Right cardiac atrium (tissue), 5 donors: Measurements from ENCODE around the gene THNSL1. TPM values are rescaled to one million over a fixed set of nuclear protein-coding genes. Genes with fewer than 3 reads are reported as not detected.

Experiments used
- ATAC-seq, 2 donors: fragments of 200-7000 bp; cut with Tn5 transposase; one replicate each; pipeline versions ENCODE4 v1.8.0 to v1.9.1; 2020; ENCODE audit warnings: moderate library complexity in 2 of 2, mild to moderate bottlenecking in 1 of 2
- DNase-seq, 3 donors: peaks; one replicate each; pipeline ENCODE4 v3.0.0-alpha.2; 2020
- H3K27ac ChIP-seq: one replicate; pipeline ENCODE4 v1.5.1; 2013; ENCODE audit warnings: mild to moderate bottlenecking, low read length, control low read depth, moderate library complexity
- H3K27me3 ChIP-seq: one replicate; pipeline ENCODE4 v1.6.1; 2013; ENCODE audit not compliant: control insufficient read depth, insufficient read depth
- H3K4me1 ChIP-seq: one replicate; pipeline ENCODE4 v1.6.1; 2013; ENCODE audit warnings: low read length; ENCODE audit not compliant: control insufficient read depth, insufficient read depth
- H3K4me3 ChIP-seq: one replicate; pipeline ENCODE4 v1.5.1; 2013; ENCODE audit warnings: low read length, control low read depth
- H3K9me3 ChIP-seq: one replicate; pipeline ENCODE4 v1.6.1; 2013; ENCODE audit warnings: low read length; ENCODE audit not compliant: control insufficient read depth
- WGBS: extraction: QIAGEN DNeasy Blood & Tissue Kit; methylation state at CpG from one replicate; pipeline ENCODE4 v1.1.7; 2013; 5-methylcytosine and 5-hydroxymethylcytosine counted together
- intact Hi-C, 4 donors: fragments of 100-400 bp; cut with DNase I; formaldehyde crosslinking; loops; one replicate each; pipeline versions ENCODE4 v1.11.0 to v1.14.0; 2022 to 2023
- polyA plus RNA-seq: library from polyadenylated mRNA; stranded (reverse); fragments of 200-250 nt; gene quantifications from one replicate; pipeline ENCODE4 v1.2.3, GENCODE V29; 2013
- total RNA-seq, 4 donors: library from RNA; stranded (reverse); fragmentation: NEBNext Ultra II Directional; extraction: Animal tissue kit (Norgen Biotek cat#: 25700); gene quantifications; one replicate each; pipeline ENCODE4 v1.2.1, GENCODE V29; 2021
- donor health status: healthy with polysubstance abuse.
- donor health status: DM: no; HTN: yes; CAD: no.
- donor health status: DM: no; HTN: no; CAD: no.
- donor health status: DM: no; HTN: yes; CAD: no; lungs with severe emphysema.
- donor health status: DM: yes; HTN: yes; CAD: no.

The THNSL1 gene
- total and polyA plus RNA-seq, 5 donors: 1.9 to 4.6 (median 3.3) TPM

DNA sequence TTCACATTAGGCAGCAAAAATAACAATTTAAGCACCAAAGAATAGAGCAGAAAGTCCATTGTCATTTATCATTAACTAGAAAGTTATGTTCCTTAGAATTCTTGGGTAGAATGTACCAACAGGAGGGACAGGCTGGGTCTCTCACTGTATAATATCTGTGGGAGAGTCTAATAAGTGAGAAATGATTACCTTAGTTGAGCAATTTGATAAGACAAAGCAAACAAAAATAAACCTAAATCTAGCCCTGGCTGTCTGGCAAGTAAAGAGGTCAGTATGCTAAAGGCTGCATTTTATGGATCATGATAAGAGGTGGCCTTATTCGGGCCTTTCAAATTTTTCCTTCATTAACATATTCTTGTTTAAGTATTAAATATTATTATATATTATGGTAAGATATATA lies 35.6 kb downstream of the THNSL1 start:
- Histone ChIP-seq H3K27me3 (no peaks in the 10 kb centered on the region), H3K27ac (no peak overlapping the region), H3K4me3 (no peak overlapping the region), H3K4me1 (no peaks in the 10 kb centered on the region), H3K9me3 (no peaks in the 10 kb centered on the region)
- no peak for ATAC-seq
- WGBS: 92% methylated on average over 1 of the region's 1 CpG
- DNase-seq: no peak
- intact Hi-C loops: no loop called here

DNA sequence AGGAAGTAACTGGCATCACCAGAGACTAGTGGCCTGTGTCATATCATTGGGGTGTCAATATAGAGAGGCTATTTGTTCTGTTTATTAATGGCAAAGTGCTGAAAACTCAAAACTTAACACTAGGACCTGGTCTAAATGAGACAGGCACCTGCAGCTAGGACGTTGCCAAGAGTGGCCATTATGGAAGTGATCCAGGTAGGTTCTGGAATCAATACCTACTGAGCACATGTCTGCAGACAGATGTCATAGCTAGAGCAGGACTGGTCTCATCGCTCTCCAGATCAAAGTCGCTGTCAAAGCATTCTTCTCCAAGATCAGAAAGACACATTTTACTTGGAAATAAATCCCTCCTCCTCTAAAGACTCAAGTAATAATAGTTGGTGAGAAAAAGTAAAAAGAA lies 40.3 kb downstream of the THNSL1 start:
- DNase-seq: no peak
- no peak overlapping the region for H3K4me3 ChIP-seq
- H3K4me1 ChIP-seq: no peaks in the 10 kb centered on the region
- no peaks in the 10 kb centered on the region for H3K27me3 ChIP-seq
- ATAC-seq: no peak
- H3K27ac ChIP-seq: no peak overlapping the region
- WGBS: 85% methylated on average over 3 of the region's 3 CpGs
- no peaks in the 10 kb centered on the region for H3K9me3 ChIP-seq
- intact Hi-C loops: no loop called here

DNA sequence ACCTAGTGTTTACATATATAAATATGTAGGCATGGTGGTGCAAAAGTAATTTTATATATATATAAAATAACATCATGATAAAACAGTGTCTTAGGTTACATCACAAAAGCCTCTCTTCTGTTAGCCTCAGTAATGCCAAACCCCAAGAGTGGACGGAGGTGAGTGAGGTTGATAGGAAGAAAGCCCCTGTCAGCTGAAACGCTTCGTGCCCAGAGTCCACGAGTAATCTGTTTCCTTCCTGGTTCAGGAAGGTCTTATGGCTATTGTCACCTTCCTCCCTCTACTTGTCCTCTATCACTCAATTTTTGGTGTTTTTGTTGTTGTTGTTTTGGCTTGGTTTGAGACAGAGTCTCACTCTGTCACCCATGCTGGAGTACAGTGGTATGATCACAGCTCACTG lies 41.5 kb downstream of the THNSL1 start:
- no peaks in the 10 kb centered on the region for H3K27me3 ChIP-seq
- H3K9me3 ChIP-seq: no peaks in the 10 kb centered on the region
- WGBS: 51% methylated on average over 4 of the region's 4 CpGs
- no peak overlapping the region for H3K27ac ChIP-seq
- DNase-seq (no peak), ATAC-seq (no peak)
- no peaks in the 10 kb centered on the region for H3K4me1 ChIP-seq
- H3K4me3 ChIP-seq: no peak overlapping the region
- intact Hi-C loops: no loop called here

DNA sequence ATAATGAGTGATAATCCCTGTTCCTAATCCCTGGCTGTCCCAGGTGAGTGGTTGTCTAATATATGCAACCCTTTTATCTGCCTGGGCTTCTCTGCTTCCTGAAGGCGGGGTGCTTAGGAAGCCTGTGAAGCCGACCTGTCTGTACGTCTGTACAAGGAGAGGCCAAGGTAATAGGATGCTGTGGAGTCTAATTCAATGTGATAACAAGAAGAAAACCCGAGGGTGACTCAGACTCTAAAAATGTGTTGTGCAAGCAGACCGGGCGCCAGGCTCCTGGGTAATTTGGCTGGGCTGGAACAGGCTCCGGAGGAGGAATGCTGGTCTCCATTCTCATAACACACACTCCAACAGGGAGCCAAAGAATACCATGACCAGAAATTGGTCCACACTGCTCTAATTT lies 43.6 kb downstream of the THNSL1 start:
- H3K27me3 ChIP-seq: no peaks in the 10 kb centered on the region
- H3K4me3 ChIP-seq: no peak overlapping the region
- no peaks in the 10 kb centered on the region for H3K9me3 ChIP-seq
- H3K4me1 ChIP-seq: no peaks in the 10 kb centered on the region
- no peak overlapping the region for H3K27ac ChIP-seq
- 45% methylated on average over 7 of the region's 7 CpGs for WGBS
- intact Hi-C loops: no loop called here
- DNase-seq: peak; percentile 45 to 74 (median 73)
- peak; percentile 59 to 82 for ATAC-seq

DNA sequence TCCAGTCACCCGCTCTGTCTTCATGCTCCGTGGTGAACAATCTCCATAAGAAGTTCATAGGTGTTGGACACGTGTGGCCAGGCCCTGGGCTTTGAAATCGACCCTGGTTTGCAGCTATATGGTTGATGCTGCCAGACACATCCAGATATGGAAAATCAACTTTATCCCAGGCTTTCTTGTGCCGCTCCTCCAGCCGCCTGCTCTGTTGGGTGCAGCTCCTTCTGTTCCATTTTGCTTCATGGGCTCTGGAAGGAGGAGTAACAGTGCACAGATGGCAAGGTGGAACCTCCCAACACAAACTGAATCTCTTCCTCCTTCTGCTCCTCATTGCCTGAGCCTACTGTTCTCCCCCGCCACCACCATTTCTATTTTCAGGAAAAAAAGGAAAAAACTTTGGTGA lies 44.7 kb downstream of the THNSL1 start:
- DNase-seq (no peak), ATAC-seq (no peak)
- Histone ChIP-seq H3K4me3 (no peak overlapping the region), H3K4me1 (no peaks in the 10 kb centered on the region), H3K9me3 (no peaks in the 10 kb centered on the region), H3K27ac (no peak overlapping the region), H3K27me3 (no peaks in the 10 kb centered on the region)
- intact Hi-C loops: no loop called here
- 99% methylated on average over 7 of the region's 7 CpGs for WGBS

DNA sequence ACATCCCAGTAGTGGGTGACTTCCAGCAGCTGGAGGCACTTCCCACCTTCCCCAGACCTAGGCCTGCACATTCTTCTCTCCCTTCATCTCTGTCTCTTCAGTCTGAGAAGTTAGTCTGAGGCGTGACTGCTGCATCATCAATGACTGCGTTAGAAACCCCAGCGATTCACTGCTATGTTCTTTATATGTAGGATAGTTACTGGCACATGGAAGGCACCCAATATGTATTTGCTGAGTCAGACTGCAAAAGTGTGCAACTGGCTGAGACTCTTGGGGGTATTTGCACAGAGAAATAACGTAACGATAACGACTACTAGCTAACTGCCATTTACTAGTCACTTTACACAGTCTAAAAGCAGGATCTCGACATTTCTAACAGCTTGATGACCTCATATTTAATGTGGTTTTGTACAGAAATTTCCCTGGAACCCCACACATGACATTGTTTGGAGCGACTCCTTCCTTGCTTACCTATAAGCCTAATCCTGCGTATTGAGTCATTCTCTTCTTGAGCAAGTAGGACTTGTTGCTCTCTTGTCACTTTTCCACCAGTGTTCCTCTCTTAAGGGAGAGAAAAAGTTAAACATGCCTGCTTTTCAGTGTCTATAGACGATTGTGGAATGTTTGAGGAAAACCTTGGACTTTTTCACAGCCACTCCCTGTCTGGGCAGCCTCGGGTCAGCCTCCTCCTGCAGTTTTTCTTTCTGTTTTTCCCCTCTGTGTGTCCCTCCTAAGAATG lies 45.5 kb downstream of the THNSL1 start:
- Histone ChIP-seq H3K27ac (no peak overlapping the region), H3K4me1 (no peaks in the 10 kb centered on the region), H3K9me3 (no peaks in the 10 kb centered on the region), H3K4me3 (no peak overlapping the region), H3K27me3 (no peaks in the 10 kb centered on the region)
- DNase-seq: no peak
- ATAC-seq: peak in 1 of 2 donors; percentile 42
- intact Hi-C loops: no loop called here
- WGBS: 78% methylated on average over 11 of the region's 11 CpGs

DNA sequence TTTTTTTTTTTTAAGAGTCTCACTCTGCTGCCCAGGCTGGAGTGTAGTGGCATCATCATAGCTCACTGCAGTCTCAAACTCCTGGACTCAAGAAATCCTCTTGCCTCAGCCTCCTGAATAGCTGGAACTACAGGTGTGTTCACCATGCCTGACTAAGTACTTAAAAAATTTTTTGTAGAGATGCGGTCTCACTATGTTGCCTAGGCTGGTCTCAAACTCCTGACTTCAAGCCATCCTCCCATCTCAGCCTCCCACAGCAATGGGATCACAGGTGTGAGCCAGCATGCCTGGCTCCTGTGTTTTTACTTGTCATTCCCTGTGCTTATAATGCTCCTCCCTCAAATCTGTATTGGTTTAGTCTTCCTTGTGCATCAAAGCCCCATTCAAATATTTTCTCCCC lies 46.7 kb downstream of the THNSL1 start:
- WGBS: 98% methylated on average over 1 of the region's 1 CpG
- H3K4me1 ChIP-seq: no peaks in the 10 kb centered on the region
- no peak for DNase-seq
- intact Hi-C loops: no loop called here
- no peak overlapping the region for H3K4me3 ChIP-seq
- H3K27me3 ChIP-seq: no peaks in the 10 kb centered on the region
- H3K27ac ChIP-seq: no peak overlapping the region
- H3K9me3 ChIP-seq: no peaks in the 10 kb centered on the region
- ATAC-seq: no peak

DNA sequence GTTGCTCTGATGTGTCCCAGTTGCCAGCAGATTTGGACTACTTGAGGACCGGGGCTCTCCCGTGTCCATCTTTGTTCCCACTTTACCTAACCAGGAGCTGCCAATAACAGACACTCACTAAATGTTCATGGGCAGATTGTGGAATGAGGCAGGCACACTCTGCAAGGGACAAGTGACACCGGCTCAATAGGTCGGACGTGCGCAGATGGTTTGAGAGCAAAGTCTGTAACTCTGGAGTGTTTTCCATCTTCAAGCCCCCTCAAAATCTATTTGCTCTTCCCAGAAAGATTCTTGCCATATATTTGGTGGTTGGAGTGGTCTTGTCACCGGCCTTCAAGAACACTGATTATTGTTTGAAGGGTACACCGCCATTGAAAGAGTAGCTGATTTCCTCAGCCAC lies 47.2 kb downstream of the THNSL1 start:
- H3K4me3 ChIP-seq: no peak overlapping the region
- H3K9me3 ChIP-seq: no peaks in the 10 kb centered on the region
- no peak for DNase-seq
- no peaks in the 10 kb centered on the region for H3K27me3 ChIP-seq
- intact Hi-C loops: no loop called here
- no peak for ATAC-seq
- no peaks in the 10 kb centered on the region for H3K4me1 ChIP-seq
- H3K27ac ChIP-seq: no peak overlapping the region
- WGBS: 96% methylated on average over 8 of the region's 8 CpGs

DNA sequence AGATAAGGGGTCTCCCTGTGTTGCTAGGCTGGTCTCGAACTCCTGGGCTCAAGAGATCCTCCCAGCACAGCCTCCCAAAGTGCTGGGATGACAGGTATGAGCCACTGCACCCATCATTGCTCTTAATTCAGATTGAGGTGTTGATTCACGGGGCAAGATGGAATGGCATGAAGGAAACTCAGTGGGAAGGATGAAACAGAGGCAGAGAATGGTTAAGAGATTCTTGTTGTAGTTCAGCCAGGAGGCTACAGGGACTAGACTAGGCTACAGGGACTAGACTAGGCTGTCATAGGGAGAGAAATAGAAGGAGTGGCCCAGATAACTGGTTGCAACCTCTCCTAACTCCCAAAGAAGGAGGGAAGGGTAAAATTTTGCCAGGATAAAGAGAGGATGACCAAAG lies 48.0 kb downstream of the THNSL1 start:
- 92% methylated on average over 2 of the region's 2 CpGs for WGBS
- H3K4me1 ChIP-seq: no peaks in the 10 kb centered on the region
- ATAC-seq (no peak), DNase-seq (no peak)
- H3K4me3 ChIP-seq: no peak overlapping the region
- H3K27ac ChIP-seq: no peak overlapping the region
- intact Hi-C loops: no loop called here
- H3K27me3 ChIP-seq: no peaks in the 10 kb centered on the region
- no peaks in the 10 kb centered on the region for H3K9me3 ChIP-seq

DNA sequence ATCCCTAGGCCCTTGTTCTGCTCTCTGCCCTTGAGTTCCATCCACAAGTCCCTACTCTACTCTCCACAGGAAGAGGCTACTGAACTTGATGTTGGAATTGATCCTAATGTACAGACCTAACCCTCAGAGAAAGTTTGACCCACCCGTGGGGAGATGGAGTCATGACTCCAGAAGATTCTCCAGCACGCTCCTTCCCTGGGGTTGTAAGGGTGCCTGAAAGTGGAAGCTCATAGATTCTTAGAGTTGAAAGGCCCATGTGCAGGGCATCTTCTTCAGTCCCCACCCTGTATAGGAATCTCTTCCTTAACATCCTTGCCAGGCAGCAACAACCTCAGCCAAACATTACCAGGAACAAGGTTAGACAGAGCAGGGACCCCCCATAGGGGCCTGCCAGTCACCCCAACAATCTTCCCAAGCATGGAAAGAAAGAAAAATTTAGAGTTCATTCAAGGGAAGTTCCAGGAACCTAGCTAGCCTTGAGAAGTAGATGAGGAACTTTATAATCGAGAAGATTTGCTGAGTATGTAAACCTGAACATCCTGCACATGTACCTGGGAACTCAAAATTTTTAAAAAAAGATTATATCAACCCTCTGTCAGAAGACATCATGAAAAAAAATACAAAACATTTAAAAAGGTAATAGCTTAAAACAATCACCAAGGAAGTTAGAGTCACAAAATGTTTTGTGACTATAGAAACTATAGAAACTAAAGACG lies 49.5 kb downstream of the THNSL1 start:
- intact Hi-C loops: no loop called here
- H3K4me3 ChIP-seq: no peak overlapping the region
- WGBS: 91% methylated on average over 4 of the region's 4 CpGs

DNA sequence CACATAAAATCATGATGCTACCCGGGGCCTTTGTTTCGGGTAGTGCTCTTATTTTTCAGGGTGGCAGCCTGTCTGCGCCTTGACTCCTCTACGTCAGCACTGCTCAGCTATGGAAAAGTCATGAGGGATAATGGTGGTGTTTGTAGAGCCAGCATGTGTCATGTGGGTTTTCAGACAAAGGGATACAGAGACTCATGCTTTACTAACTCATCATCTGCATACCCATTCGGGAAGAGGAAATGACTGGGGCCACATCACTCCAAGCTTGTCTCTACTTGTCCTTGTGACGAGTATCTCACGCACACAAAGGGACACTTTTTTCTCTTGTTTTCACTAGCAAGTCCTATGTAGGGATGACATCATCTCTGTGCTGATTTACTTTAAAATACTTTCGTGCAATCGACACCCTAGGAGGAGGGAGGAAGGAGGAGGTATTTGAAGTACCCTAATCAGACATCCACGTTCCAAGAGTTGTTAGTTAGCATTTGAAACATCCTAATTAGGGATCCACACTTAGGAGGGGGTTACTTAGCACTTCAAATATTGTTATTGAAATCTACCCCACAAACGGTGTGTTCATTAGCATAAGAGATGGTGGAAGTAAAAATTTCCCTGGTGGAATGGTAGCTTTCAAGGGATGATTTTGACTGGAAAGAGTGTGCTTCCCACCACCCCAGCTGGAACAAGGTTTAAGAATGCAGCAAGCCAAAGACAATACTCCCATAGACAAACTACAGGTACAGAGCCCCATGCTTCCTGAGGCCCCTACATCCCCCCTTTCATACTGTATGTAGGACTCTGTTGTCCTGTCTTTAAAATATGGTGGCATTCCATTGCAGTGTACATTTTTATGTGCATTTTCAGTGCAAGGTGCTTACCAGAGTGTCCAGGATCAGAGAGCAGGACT lies 52.0 kb downstream of the THNSL1 start:
- Histone ChIP-seq H3K27ac (no peak overlapping the region), H3K4me3 (no peak overlapping the region), H3K4me1 (no peaks in the 10 kb centered on the region), H3K27me3 (no peaks in the 10 kb centered on the region), H3K9me3 (no peaks in the 10 kb centered on the region)
- no peak for DNase-seq
- no peak for ATAC-seq
- intact Hi-C loops: no loop called here
- 58% methylated on average over 11 of the region's 11 CpGs for WGBS

More for the DNA sequence above, 49.5 kb downstream of the THNSL1 start:
- ATAC-seq (no peak), DNase-seq (no peak)
- Histone ChIP-seq H3K27ac (no peak overlapping the region), H3K4me1 (no peaks in the 10 kb centered on the region), H3K9me3 (no peaks in the 10 kb centered on the region), H3K27me3 (no peaks in the 10 kb centered on the region)
